HG03342 (cell line): Measurements from ENCODE around the gene LGALS4.
"Not testable (repeated sequence)": the region's sequence is repeated elsewhere in the genome, so short reads cannot be mapped to it uniquely, and the experiment has no call there.

ENCODE experiments used
- ATAC-seq: cut with Tn5 transposase; IDR thresholded peaks from one replicate; pipeline ENCODE4 v1.9.1; 2021; ENCODE audit warnings: mild to moderate bottlenecking, moderate library complexity; ENCODE audit not compliant: unreplicated experiment

The LGALS4 gene

DNA sequence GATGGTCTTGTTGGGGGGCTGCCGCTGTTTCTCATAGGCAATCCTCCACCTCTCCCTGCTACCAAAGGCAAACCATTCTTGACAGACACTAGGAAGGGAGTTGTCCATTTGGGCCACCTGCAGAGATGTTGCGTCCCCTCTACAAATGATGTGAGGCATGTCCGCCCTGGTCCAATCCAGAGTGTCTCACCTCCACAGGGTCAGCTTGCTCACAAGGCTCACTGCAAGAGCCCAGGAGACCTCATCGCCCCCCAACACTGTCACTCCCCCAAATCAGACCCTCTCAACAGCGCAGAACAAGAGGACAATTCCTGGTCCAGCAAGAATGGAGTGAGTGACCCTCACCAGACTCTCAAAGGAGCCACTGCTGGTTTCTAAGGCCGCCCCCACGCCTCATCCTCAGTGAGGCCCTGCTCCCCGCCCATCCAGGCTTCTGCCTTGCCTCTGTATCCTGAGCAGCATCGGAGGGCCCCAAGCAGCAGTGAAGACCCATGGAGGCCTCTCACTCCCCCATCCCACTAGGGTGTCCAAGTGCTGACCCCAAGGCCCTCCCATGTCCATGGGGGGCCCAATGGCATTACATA is 30.5 kb upstream of the LGALS4 start:
- ATAC-seq: no peak

DNA sequence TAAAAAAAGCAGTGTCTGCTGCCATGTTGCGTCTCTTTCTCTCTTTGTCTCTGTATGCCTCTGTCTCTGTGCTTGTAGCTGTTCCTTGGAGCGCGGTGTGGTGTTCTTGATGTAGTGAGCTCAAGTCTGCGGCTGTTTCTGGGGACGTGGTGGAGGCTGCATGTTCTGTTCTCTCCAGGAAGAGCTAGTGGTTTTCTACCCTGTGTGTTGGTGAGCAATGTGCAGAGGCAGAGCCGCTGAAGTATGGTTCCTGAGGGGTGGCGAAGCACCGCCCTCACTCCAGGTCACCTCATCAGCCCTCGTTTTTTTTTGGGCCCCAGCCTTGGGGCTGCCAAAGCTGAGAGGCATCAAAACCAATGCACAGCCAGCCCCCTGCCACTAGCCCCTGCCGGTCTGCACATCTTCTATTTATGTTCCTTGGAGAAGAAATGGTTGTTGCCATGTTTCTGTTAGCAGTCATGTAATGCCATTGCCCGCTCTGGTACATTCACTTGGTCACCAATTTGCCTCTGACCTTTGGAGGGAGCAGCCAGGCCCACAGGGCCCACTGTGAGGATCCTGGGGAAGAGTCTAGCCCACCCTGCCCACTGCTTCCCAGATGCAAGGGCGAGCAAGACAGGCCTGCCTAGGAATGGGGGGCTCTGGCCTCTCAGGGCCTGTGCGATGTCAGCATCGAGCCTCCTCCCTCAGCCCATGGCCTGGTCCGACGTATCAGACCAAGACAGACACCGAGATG is 29.9 kb upstream of the LGALS4 start:
- no peak for ATAC-seq

DNA sequence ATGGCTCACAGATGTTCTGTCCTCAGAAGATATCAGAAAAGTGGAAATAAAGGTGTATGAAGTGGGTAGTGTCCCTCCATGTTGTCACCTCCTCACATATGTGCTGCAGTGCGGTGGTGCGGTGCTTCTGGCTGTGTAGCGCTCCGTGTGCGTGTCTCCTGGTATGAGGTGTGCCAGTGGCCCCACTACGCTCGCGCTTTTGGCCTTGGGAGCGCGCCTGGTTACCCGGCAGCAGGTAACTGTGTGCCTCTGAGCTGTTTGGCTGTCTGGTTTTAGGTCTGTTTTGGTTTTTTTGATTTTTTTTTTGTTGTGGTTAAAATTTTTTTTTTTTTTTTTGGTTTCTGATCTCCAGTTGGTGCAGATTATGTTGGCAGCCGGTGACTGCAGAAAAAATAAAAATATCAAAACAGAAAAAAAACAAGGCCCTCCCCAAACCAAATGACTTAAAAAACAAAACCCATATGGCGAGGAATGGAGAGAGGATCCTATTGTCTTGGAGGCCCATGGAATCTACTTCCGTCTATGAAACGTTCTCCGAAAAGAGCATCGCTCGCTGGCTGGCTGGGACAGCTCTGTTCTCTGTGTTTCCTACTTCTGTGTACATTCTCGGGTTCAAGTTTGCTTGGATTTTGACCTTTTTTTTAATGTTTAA is 29.2 kb upstream of the LGALS4 start:
- ATAC-seq: no peak

DNA sequence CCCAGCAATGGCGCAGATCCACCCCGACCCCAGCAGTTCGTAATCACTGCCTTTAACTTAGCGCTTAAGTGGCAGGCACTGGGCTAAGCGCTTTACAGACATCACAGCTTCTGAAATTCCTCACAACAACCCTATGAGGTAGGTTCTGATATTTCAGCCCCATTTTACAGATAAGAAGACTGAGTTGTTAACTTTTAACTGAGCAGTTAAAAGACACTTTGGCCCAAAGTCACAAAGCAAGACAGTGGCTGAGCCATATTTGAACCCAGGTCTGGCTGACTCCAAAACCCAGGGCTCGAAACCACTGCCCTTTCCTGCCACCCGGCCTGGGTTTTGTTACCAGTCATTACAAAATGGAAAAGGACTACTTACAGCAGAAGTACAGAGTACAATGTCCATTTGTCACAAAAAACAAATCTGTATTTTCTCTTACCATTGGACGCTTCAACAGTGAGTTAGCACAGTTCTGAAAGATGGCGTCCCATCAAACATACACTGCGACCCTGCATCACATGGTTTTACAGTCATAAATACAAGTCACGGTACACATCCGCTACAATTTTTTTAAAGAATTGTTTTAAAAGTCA is 28.5 kb upstream of the LGALS4 start:
- ATAC-seq: no peak

DNA sequence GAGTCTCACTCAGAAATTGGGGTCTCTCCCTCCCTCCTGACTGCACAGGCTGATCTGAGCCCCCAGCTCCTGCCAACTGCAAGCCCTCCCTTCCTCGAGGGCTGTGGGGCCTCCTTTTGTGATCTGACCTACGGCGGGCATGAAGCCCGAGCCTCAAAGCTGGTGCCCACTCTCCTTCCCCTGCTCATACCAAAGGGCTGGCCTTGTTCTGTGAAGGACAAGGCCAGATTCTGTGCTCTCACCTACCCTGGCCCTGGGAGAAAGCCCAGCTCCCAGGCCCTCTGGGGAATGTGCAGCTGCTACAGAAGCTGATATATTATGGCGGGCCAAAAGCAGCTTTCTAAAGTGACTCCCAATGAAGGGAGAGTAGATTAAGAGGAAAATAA is 27.8 kb upstream of the LGALS4 start:
- no peak for ATAC-seq

DNA sequence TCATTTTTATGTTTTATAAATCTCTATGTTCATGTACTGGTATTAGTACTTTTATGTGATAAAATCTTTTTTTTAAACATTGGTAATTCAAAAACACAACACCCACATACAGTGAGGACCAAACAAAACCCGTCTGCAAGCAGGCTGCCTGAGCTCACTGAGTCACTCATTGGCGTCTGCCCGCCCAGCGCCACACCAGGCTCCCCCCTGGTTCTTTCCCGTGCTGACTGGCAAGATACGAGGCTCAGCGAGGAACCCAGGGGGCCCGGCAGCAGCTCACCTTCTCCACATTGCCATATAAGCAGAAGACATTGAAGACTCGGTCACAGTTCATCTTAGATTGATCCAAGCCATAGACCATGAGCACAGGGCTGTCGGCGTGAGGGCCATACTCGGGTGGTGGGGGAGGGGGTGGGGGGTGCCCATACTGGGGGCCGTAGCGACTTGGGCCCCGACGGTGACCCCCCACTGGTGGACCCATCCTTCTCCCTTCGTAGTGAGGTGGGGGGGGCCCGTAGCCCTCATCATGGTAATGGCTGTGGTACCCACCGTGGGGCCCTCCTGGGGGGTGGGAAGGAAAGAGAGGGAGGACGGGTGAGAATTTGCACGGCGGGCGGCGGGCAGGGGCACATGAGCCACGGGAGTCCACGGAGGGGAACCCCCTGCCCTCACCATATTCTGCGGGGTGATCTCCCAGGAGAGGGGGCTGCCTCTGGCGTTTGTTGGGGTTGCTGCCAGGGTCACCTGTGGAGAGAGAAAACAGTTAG is 27.3 kb upstream of the LGALS4 start:
- no peak for ATAC-seq

DNA sequence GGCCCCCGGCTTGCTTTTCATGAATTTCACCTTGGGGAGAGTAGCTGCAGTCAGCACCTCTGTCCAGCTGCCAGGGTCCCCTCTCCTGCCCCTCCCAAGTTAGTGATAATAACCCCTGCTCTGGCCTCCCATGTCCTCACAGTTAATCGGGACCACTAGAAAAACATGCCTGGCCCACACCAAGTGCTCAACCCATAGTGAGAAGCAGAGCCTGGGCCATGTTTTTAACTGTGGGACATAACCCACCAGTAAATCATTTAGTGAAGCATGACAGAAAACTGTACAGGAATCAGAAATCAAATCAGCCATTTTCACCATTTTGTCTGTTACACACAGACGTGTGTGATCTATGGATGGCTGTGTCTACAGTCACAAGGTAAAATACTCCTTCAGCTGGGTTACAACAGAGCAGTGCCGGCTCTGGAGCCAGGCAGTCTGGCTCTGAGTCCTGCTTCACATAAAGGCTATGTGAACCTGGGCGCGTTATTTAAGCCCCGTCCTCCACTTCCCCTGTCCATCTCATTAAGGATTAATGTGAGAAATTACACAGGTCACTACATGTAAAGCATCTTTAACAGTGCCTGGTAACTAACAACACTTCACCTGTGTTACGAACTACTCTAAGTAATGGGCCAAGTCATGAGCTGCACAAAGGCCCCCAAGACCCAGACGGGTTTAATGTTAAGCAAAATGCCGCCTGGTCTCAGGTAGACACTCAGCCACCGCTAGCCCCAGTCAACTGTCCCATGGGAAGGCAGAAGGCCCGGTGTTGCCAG is 26.4 kb upstream of the LGALS4 start:
- ATAC-seq: no peak

DNA sequence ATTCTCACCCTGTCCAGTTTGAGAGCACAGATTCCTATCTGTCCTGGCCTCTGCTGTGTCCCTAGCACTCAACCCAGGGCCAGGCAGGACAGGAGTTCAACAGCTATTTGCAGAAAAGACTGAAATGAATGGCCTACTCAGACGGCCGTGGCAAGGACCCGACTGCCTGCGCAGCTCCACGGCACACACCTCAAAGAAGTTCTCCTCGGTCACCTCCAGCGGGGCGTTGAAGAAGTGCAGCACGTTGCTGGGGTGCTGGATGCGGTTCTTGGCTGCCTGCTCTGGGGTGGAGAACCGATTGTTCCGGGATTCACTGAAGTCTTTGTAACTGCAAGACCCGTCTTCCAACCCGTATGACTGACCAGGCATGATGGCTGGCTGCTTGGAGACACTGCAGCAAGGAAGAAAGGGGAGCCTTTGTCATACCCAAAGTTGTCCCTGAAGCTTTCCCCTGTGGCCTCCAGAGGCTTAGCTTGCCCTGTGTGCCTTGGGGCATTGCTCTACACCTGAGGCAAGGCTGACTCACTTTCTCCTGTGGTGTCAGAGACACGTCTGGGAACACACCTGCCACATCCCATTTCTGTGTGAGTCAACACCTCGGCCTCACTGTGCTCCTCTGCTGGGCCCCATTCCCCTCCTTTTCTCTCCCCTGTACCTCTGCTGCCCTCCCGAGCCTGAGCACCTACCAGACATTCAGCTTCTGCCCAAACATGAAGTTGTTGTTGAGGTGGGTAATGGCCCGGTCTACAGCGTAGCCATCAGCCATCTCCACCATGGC is 25.7 kb upstream of the LGALS4 start:
- no peak for ATAC-seq

DNA sequence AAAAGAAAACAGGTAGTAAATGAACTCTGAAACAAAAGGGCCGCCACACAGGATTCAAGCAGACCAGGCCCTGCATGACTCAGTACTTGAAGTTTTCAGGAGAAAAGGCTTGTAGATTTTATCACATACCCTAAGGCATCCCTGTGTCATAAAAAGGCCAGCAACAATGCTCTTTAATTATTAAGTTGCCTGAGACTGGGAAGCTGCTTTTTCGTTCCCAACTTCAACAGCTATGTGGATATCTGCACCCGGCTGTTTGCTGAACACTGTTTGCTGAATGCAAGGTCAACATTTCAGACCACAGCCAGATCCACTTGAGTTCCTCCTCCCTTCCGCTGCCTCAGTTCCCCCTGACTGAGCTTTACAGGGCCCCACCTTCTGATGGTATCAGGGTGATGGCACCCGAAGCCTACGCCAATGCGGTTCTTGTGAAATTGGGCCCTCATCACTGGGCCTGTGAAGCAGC is 24.9 kb upstream of the LGALS4 start:
- ATAC-seq: no peak

DNA sequence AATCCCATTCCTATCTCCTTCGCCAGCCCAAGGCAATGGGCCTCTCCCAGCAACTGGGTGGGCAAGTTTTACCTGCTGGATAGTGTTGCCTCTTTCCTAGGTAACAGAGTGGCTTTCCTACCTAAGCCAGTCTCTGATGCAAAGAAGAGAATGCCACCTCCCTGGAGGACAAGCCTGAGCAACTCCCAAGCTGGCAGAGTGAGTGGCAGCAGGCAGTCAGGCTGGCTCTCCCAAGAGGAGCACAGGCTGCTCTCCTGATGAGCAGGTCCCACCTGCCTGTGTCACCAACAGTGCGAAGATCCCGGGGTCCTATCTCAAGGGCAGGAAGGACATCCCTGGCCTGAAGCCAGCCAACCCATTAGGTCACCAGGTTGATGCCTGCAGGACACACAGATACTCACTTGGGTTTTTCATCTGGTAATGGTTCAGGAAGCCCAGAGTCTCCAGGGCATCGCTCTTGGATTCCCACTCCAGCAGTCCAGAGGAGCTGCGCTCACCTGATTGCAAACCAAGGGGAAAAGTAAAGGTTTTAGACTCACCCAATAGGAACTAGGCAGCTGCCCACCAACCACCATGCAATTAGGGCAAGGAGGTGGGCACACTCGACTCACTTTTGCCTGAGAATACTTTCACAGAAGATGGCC is 24.4 kb upstream of the LGALS4 start:
- ATAC-seq: no peak

DNA sequence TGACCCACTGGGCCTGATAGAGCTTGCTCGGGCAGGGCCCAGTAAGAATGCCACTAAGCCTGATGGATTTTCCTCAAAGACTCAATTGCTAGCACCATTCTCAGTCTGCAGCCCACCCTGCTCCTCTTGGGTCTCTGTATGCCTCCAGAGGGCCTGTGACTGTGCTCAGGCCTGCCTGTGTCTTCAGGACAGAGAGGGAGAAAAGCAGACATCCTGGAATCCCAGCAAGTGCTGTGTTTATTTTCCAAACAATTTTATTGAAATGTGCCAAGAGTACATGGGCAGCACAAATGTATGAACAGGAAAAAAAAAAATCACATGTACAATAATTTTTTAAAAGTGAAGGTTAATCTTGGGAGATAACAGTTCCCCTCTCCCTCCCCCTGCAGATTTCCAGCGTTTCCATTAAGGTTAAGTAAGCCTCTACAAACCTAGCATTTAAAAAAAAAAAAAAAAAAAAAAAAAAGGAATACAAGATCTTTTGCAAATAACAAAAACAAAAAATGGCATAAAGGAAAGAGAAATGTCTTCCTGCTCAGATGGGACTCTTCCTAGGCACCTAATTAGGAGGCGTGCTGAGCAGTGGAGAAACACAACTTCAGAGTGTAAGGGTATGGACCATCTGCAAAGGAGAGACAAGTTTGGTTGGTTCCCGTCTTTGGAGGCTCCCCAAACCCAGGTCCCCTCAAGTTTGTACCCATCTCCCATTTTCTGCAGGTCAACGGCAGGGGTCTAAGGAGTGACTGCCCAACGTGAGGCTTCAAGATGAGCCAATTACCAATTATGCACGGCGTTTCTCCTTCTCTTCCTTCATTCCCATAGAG is 23.6 kb upstream of the LGALS4 start:
- ATAC-seq: no peak

DNA sequence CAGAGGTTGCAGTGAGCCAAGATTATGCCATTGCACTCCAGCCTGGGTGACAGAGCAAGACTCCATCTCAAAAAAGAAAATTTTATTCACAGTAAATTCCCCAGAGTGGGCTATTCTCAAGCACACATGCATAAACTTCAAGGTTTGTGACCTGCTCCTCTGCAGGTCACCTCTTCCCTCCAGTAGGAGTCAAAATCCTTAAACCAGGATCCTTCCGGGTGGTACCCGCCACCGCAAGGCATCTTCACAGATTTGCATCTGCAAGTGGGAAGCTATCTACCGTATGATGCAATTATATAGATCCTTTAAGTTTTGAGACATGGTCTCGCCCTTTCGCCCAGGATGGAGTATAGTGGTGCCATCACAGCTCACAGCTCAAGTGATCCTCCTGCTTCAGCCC is 21.8 kb upstream of the LGALS4 start:
- ATAC-seq: no peak

DNA sequence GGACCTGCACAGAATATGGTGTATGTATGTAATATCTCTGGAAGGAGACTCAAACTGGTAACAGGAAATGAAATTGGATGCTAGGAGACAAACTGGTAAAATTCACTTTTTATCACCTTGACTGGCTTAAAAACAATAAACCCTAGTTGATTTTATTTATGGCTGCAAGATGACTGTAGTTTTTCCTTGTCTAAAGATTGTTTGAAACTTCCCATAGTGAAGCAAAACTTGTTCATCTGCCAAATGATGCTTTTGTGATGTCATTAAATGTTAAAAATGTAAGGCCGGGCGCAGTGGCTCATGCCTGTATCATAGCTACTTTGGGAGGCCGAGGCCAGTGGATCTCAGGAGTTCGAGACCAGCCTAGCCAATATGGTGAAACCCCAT is 21.4 kb upstream of the LGALS4 start:
- ATAC-seq: no peak

DNA sequence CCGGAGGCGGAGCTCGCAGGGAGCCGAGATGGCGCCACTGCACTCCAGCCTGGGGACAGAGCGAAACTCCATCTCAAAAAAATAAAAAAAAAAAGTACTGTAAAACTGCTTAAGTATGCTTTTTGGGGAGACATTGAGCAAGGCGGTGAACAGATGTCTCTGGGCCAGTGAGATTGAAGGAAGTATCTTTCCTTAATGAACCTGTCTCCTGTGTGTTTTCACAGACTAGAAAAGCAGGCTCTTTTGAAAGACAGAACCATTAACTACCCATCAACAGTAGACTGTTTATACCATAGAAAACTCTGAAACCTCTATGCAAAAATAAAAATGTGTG is 20.3 kb upstream of the LGALS4 start:
- no peak for ATAC-seq

DNA sequence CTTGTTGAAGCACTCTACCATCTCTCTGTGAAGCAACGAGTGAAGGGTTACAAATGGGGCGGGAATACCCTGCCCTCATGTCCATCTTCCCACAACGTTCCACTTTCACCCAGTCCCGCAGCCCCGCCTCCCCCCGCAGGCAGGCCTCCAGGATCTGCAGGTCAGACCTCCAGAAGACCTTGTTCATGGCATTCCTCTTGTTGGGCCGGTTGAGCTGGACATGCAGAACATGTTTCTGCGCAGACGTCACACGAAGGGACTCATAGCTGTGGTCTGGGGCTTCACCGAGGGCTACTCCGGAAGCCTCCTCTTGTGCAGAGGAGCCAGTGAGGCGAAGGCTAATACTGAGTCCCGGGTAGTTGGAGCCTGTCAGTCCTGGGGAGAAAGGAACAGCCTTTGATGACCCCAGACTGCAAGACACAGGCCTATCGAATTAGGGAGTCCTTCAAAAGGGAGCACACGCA is 18.4 kb upstream of the LGALS4 start:
- peak; percentile 43 for ATAC-seq

DNA sequence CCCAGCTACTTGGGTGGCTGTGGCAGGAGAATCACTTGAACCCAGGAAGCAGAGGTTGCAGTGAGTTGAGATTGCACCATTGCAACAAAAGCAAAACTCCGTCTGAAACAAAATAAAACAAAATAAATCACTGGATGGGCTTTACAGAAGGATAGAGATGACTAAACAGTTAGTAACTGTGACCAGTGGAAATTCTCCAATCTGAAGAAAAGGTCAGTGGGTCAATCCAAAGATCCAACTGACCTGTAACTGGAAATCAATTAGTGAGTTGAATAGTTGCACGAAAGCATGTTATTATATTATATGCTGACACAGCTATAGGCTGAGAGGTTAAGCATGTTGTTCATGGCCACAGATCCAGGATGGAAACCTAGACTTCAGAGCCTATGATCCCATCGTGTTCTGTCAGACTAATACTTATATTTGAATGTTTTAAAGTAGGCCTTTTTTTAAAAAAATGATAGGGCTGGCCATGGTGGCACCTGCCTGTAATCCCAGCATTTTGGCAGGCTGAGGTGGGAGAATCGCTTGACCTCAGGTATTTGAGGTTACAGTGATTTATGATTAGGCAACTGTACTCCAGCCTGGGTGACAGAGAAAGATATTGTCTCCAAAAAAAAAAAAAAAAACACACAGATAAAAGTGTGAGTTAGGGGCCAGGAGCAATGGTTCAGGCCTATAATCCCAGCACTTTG is 17.4 kb upstream of the LGALS4 start:
- ATAC-seq: no peak

DNA sequence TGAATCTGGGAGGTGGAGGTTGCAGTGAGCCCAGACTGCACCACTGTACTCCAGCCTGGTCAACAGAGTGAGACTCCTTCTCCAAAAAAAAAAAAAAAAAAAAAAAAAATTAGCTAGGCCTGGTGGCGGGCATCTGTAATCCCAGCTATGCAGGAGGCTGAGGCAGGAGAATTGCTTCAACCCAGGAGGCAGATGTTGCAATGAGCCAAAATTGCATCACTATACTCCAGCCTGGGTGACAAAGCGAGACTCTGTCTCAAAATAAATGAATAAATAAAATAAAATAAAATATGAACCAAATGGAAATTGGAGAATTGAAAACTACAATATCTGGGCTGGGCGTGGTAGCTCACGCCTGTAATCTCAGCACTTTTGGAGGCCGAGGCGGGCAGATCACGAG is 16.5 kb upstream of the LGALS4 start:
- not testable (repeated sequence) for ATAC-seq
